BLaER1 (cell line): ENCODE measurements around the gene SLX4.

Source experiments
- H3K27ac ChIP-seq: shearing (Covaris generic); formaldehyde crosslinking; 2 replicates; pipeline ENCODE4 v1.8.1; 2022
- H3K27me3 ChIP-seq: shearing (Covaris generic); formaldehyde crosslinking; 2 replicates; pipeline ENCODE4 v1.8.1; 2022
- H3K36me3 ChIP-seq: shearing (Covaris generic); formaldehyde crosslinking; 2 replicates; pipeline ENCODE4 v1.8.1; 2022
- H3K4me1 ChIP-seq: shearing (Covaris generic); formaldehyde crosslinking; 2 replicates; pipeline ENCODE4 v1.8.1; 2022
- H3K4me2 ChIP-seq: shearing (Covaris generic); formaldehyde crosslinking; 2 replicates; pipeline ENCODE4 v1.8.1; 2022
- H3K4me3 ChIP-seq: shearing (Covaris generic); formaldehyde crosslinking; 2 replicates; pipeline ENCODE4 v1.8.1; 2022
- H3K9ac ChIP-seq: shearing (Covaris generic); formaldehyde crosslinking; 2 replicates; pipeline ENCODE4 v1.8.1; 2022
- H3K9me3 ChIP-seq: shearing (Covaris generic); formaldehyde crosslinking; 2 replicates; pipeline ENCODE4 v1.8.1; 2022
- H4K20me1 ChIP-seq: shearing (Covaris generic); formaldehyde crosslinking; 2 replicates; pipeline ENCODE4 v1.8.1; 2022
- Cebpa-rat ChIP-seq: shearing (Covaris generic); IDR thresholded peaks from 2 replicates; pipeline ENCODE4 v1.8.1; 2022

The SLX4 gene

GRCh38 chr16:3548445-3548844 is 63.0 kb downstream of the SLX4 start:
- H4K20me1 ChIP-seq = no peaks in the 10 kb centered on the region
- H3K4me3 ChIP-seq = no peak overlapping the region
- H3K27me3 ChIP-seq = no peaks in the 10 kb centered on the region
- H3K36me3 ChIP-seq = peaks cover 97% of the 10 kb centered on the region
- 0 out of 2 replicates have a peak, but pooled peaks cover 5% of the 10 kb centered on the region for H3K9me3 ChIP-seq
- H3K4me2 ChIP-seq = no peak overlapping the region
- H3K9ac ChIP-seq = no peak overlapping the region
- no peak overlapping the region for H3K27ac ChIP-seq
- no peaks in the 10 kb centered on the region for H3K4me1 ChIP-seq
- no peak for TF ChIP-seq Cebpa-rat

GRCh38 chr16:3546986-3547682 is 64.3 kb downstream of the SLX4 start:
- no peak overlapping the region for H3K27ac ChIP-seq
- H3K4me3 ChIP-seq = no peak overlapping the region
- H4K20me1 ChIP-seq = no peaks in the 10 kb centered on the region
- H3K27me3 ChIP-seq = no peaks in the 10 kb centered on the region
- peaks cover 8% of the 10 kb centered on the region for H3K4me1 ChIP-seq
- TF ChIP-seq Cebpa-rat = no peak
- 0 out of 2 replicates have a peak, but pooled peaks cover 1% of the 10 kb centered on the region for H3K9me3 ChIP-seq
- H3K4me2 ChIP-seq = no peak overlapping the region
- peaks cover 97% of the 10 kb centered on the region for H3K36me3 ChIP-seq
- no peak overlapping the region for H3K9ac ChIP-seq

GRCh38 chr16:3542601-3543373 is 68.6 kb downstream of the SLX4 start:
- Histone ChIP-seq H3K27me3 (no peaks in the 10 kb centered on the region), H3K4me3 (no peak overlapping the region), H3K4me1 (peaks cover 15% of the 10 kb centered on the region), H3K9me3 (no peaks in the 10 kb centered on the region), H3K4me2 (no peak overlapping the region; the same call in 1 of the 2 replicates), H3K9ac (no peak overlapping the region), H3K36me3 (peaks cover 92% of the 10 kb centered on the region), H3K27ac (peak overlapping the region; percentile 41), H4K20me1 (no peaks in the 10 kb centered on the region)
- no peak for TF ChIP-seq Cebpa-rat

- no peaks in the 10 kb centered on the region for H4K20me1 ChIP-seq
- H3K4me1 ChIP-seq = peaks cover 15% of the 10 kb centered on the region
- TF ChIP-seq Cebpa-rat = no peak
- no peaks in the 10 kb centered on the region for H3K27me3 ChIP-seq
- H3K4me3 ChIP-seq = no peak overlapping the region
- no peak overlapping the region; the same call in 1 of the 2 replicates for H3K4me2 ChIP-seq
- 0 out of 2 replicates have a peak overlapping the region, but pooled peaks have one; percentile 1 for H3K27ac ChIP-seq
- peaks cover 91% of the 10 kb centered on the region for H3K36me3 ChIP-seq
- no peak overlapping the region for H3K9ac ChIP-seq
- no peaks in the 10 kb centered on the region for H3K9me3 ChIP-seq
Observed at GRCh38 chr16:3541527-3542155, 69.8 kb downstream of the SLX4 start.

GRCh38 chr16:3538222-3538621 is 73.2 kb downstream of the SLX4 start:
- peaks cover 93% of the 10 kb centered on the region for H3K36me3 ChIP-seq
- H3K9me3 ChIP-seq = no peaks in the 10 kb centered on the region
- no peaks in the 10 kb centered on the region for H3K27me3 ChIP-seq
- H3K4me1 ChIP-seq = peaks cover 15% of the 10 kb centered on the region
- no peaks in the 10 kb centered on the region for H4K20me1 ChIP-seq
- TF ChIP-seq Cebpa-rat = no peak
- H3K27ac ChIP-seq = no peak overlapping the region
- no peak overlapping the region for H3K9ac ChIP-seq
- no peak overlapping the region for H3K4me2 ChIP-seq
- H3K4me3 ChIP-seq = no peak overlapping the region

GRCh38 chr16:3536851-3537250 is 74.6 kb downstream of the SLX4 start:
- Histone ChIP-seq H3K27ac (no peak overlapping the region), H3K4me1 (peaks cover 4% of the 10 kb centered on the region), H3K27me3 (no peaks in the 10 kb centered on the region), H3K4me3 (no peak overlapping the region), H3K9ac (no peak overlapping the region), H4K20me1 (no peaks in the 10 kb centered on the region), H3K36me3 (peaks cover 90% of the 10 kb centered on the region), H3K4me2 (no peak overlapping the region), H3K9me3 (no peaks in the 10 kb centered on the region)
- no peak for TF ChIP-seq Cebpa-rat

- Histone ChIP-seq H3K4me3 (no peak overlapping the region), H3K9ac (no peak overlapping the region), H3K9me3 (no peaks in the 10 kb centered on the region), H3K4me2 (no peak overlapping the region), H3K27ac (no peak overlapping the region), H3K4me1 (no peaks in the 10 kb centered on the region), H3K36me3 (peaks cover 90% of the 10 kb centered on the region), H3K27me3 (no peaks in the 10 kb centered on the region), H4K20me1 (no peaks in the 10 kb centered on the region)
- TF ChIP-seq Cebpa-rat = no peak
Observed at GRCh38 chr16:3536271-3536731, 75.1 kb downstream of the SLX4 start.

GRCh38 chr16:3534126-3534525 is 77.3 kb downstream of the SLX4 start:
- Histone ChIP-seq H3K4me1 (no peaks in the 10 kb centered on the region), H3K27me3 (no peaks in the 10 kb centered on the region), H3K4me2 (no peak overlapping the region), H3K4me3 (no peak overlapping the region), H3K9me3 (no peaks in the 10 kb centered on the region), H3K27ac (no peak overlapping the region), H3K9ac (no peak overlapping the region), H3K36me3 (peaks cover 82% of the 10 kb centered on the region), H4K20me1 (no peaks in the 10 kb centered on the region)
- no peak for TF ChIP-seq Cebpa-rat

- H3K4me2 ChIP-seq = no peak overlapping the region
- H4K20me1 ChIP-seq = no peaks in the 10 kb centered on the region
- no peaks in the 10 kb centered on the region for H3K27me3 ChIP-seq
- peaks cover 85% of the 10 kb centered on the region for H3K36me3 ChIP-seq
- no peak overlapping the region for H3K9ac ChIP-seq
- TF ChIP-seq Cebpa-rat = no peak
- H3K9me3 ChIP-seq = no peaks in the 10 kb centered on the region
- no peaks in the 10 kb centered on the region for H3K4me1 ChIP-seq
- no peak overlapping the region for H3K4me3 ChIP-seq
- no peak overlapping the region for H3K27ac ChIP-seq
Observed at GRCh38 chr16:3532741-3533140, 78.7 kb downstream of the SLX4 start.
